K562 (cell line): ENCODE results near the gene UBE2A. TPM values are rescaled to one million over a fixed set of nuclear protein-coding genes. Genes with fewer than 3 reads are reported as not detected.

Source experiments
- ATAC-seq: fragments of 200-7000 bp; cut with Tn5 transposase; 3 replicates; pipeline ENCODE4 v1.9.1; 2020; ENCODE audit warnings: moderate library complexity
- BruUV-seq: library from RNA; stranded (reverse); fragments of 400-500 nt; replicated peaks from 2 replicates; lab custom pipeline; 2021; lab: Mats Ljungman, UMichigan
- CTCF ChIA-PET: fragments of 300-600 bp; formaldehyde crosslinking; extraction: SDS; loops from one replicate; lab custom pipeline; 2021; ENCODE audit warnings: low intra/inter-chr PET ratio; lab: Yijun Ruan, JAX
- POLR2A ChIA-PET: fragments of 300-600, 350-650 bp; sonication (Branson Sonifier 250); formaldehyde crosslinking; extraction: SDS; loops from one replicate; lab custom pipeline; 2021; ENCODE audit warnings: antibody characterized with exemption, inconsistent platforms; lab: Yijun Ruan, JAX
- DNase-seq, 4 experiments: peaks; one replicate each; pipeline versions ENCODE4 v3.0.0 to v3.0.0-alpha.2; 2011 to 2018; ENCODE audit warnings: low spot score in 3 of 4, mixed read lengths in 3 of 4; ENCODE audit errors: extremely low read depth in 1 of 4
- FAIRE-seq: peaks from 2 replicates; lab custom pipeline; 2011; peaks lifted over from hg19 to GRCh38; lab: Jason Lieb, UNC
- H2AFZ ChIP-seq: 2 replicates; pipeline ENCODE4 v1.6.0; 2011; ENCODE audit warnings: low read depth, low read length, control low read depth, inconsistent platforms
- H3K27ac ChIP-seq: fragments of 200-600 bp; 3 replicates; pipeline ENCODE4 v1.8.0; 2011; ENCODE audit warnings: low read depth, mild to moderate bottlenecking, control low read depth, inconsistent platforms, low read length, moderate library complexity, mixed read lengths; ENCODE audit errors: extremely low read depth
- H3K27me3 ChIP-seq, 2 experiments: fragments of 300-600 bp in 1 of 2; 2 replicates in 1 of 2; 3 replicates in 1 of 2; pipeline versions ENCODE4 v1.6.0 to v1.8.0; 2011; ENCODE audit warnings: inconsistent platforms in 2 of 2, low read length in 2 of 2, mild to moderate bottlenecking in 1 of 2, mixed read lengths in 1 of 2, moderate library complexity in 1 of 2; ENCODE audit not compliant: control insufficient read depth in 2 of 2, insufficient read depth in 2 of 2
- H3K36me3 ChIP-seq: fragments of 300-600 bp; 3 replicates; pipeline ENCODE4 v1.8.0; 2011; ENCODE audit warnings: mild to moderate bottlenecking, low read length, inconsistent platforms; ENCODE audit not compliant: control insufficient read depth, insufficient read depth
- H3K4me1 ChIP-seq, 2 experiments: fragments of 200-600 bp in 1 of 2; replicated peaks in 1 of 2; 2 replicates in 1 of 2; 3 replicates in 1 of 2; pipeline versions ENCODE4 v1.5.1 to v1.8.0; 2011; ENCODE audit warnings: inconsistent platforms in 2 of 2, low read length in 2 of 2, mild to moderate bottlenecking in 1 of 2, mixed read lengths in 1 of 2, moderate library complexity in 1 of 2; ENCODE audit not compliant: control insufficient read depth in 2 of 2, insufficient read depth in 2 of 2
- H3K4me2 ChIP-seq: 2 replicates; pipeline ENCODE4 v1.6.1; 2011; ENCODE audit warnings: low read length, control low read depth, inconsistent platforms, mixed read lengths; ENCODE audit not compliant: insufficient read depth
- H3K4me3 ChIP-seq: fragments of 200-600 bp; sonication (generic), shearing (Covaris generic); 2 replicates; pipeline ENCODE4 v1.5.1; 2016; ENCODE audit warnings: control low read depth, inconsistent platforms
- H3K79me2 ChIP-seq: fragments of 200-600 bp; 3 replicates; pipeline ENCODE4 v1.8.0; 2011; ENCODE audit warnings: low read length, inconsistent platforms; ENCODE audit not compliant: control insufficient read depth, insufficient read depth
- H3K9ac ChIP-seq, 2 experiments: 2 replicates each; pipeline versions ENCODE4 v1.6.0 to v1.6.1; 2011; ENCODE audit warnings: low read depth in 2 of 2, low read length in 2 of 2, control low read depth in 1 of 2, inconsistent platforms in 1 of 2, mild to moderate bottlenecking in 1 of 2, mixed read lengths in 1 of 2; ENCODE audit not compliant: insufficient read depth in 1 of 2
- H3K9me1 ChIP-seq: one replicate; pipeline ENCODE4 v1.6.0; 2011; ENCODE audit warnings: inconsistent platforms, mild to moderate bottlenecking, low read length, moderate library complexity; ENCODE audit not compliant: control insufficient read depth, insufficient read depth
- H3K9me3 ChIP-seq: replicated peaks from 2 replicates; pipeline ENCODE4 v1.5.1; 2011; ENCODE audit warnings: low read depth, low read length, inconsistent platforms; ENCODE audit not compliant: control insufficient read depth, insufficient read depth
- H4K20me1 ChIP-seq: replicated peaks from 2 replicates; pipeline ENCODE4 v1.6.1; 2011; ENCODE audit warnings: low read length, inconsistent platforms, mixed read lengths; ENCODE audit not compliant: control insufficient read depth, insufficient read depth
- ATF3 ChIP-seq, 2 experiments: fragments of 450-650 bp in 1 of 2; sonication (generic) in 1 of 2; formaldehyde crosslinking in 1 of 2; IDR thresholded peaks in 1 of 2; conservative IDR thresholded peaks in 1 of 2; 2 replicates each; pipeline versions ENCODE4 v1.6.1 to v1.8.1; 2016 to 2023; ENCODE audit warnings: mild to moderate bottlenecking in 2 of 2, moderate library complexity in 2 of 2, inconsistent platforms in 1 of 2, missing genetic modification reagents in 1 of 2
- MBD2 ChIP-seq: sonication (generic); IDR thresholded peaks from 2 replicates; pipeline ENCODE4 v1.6.1; 2016; ENCODE audit warnings: low read depth, borderline replicate concordance
- MCM5 ChIP-seq: fragments of 450-650 bp; IDR thresholded peaks from 2 replicates; pipeline ENCODE4 v1.6.1; 2016; ENCODE audit warnings: low read depth
- ZNF395 ChIP-seq: fragments of 200-800 bp; sonication (Bioruptor generic); IDR thresholded peaks from 2 replicates; pipeline ENCODE4 v1.6.1; 2017; ENCODE audit warnings: missing genetic modification characterization, missing compliant biosample characterization
- ZNF668 ChIP-seq: fragments of 250-450 bp; sonication (Bioruptor Pico); IDR thresholded peaks from 2 replicates; pipeline ENCODE4 v1.8.0; 2022; ENCODE audit warnings: mild to moderate bottlenecking, inconsistent platforms
- WGBS: fragments of 100-300 bp; shearing (Covaris generic); methylation state at CpG from one replicate; pipeline ENCODE4 v1.1.6; 2016; ENCODE audit warnings: low coverage, mixed read lengths; ENCODE audit not compliant: insufficient coverage; ENCODE audit errors: missing lambda C conversion rate; 5-methylcytosine and 5-hydroxymethylcytosine counted together
- in situ Hi-C: fragments of 300-500 bp; cut with MboI; formaldehyde crosslinking; loops from 4 replicates; pipeline ENCODE4 v1.15.0; 2018; ENCODE audit warnings: inconsistent platforms, mixed read lengths
- intact Hi-C: fragments of 100-400 bp; cut with micrococcal nuclease; formaldehyde crosslinking; loops from 2 replicates; pipeline ENCODE4 v1.14.2; 2022
- polyA plus RNA-seq, 8 experiments: library from polyadenylated mRNA; depleted of rRNA in 4 of 8; stranded (reverse) in 5 of 8; unstranded in 3 of 8; fragments of >200 nt; fragmentation: Nextera tagmentation in 2 of 8; fragmentation: Illumina TruSeq in 1 of 8; extraction: Ambion mirVana in 2 of 8; extraction: Trizol in 1 of 8; gene quantifications; 2 replicates each; pipeline versions ENCODE4 v1.2.1 to v1.2.3, GENCODE V29; 2011 to 2014; ENCODE audit warnings: inconsistent platforms in 1 of 8, missing spikeins in 1 of 8
- total RNA-seq, 7 experiments: library from RNA; depleted of rRNA in 6 of 7; stranded (reverse); fragments of >200 nt in 6 of 7; fragmentation: Illumina TruSeq in 2 of 7; extraction: Trizol in 2 of 7; gene quantifications; 2 replicates each; pipeline versions ENCODE4 v1.2.1 to v1.2.3, GENCODE V29; 2011 to 2021; ENCODE audit warnings: low replicate concordance in 1 of 7

The UBE2A gene
- total and polyA plus RNA-seq, 9 of the 15 experiments (the other 6 are each of a cell fraction or from before 2014, with no cell fraction given) = 21.6 to 87.6 (median 47.8) TPM

- TF ChIP-seq ATF3 (IDR thresholded peaks at IDR 0.05) = peak; percentile 41; the same call in 1 of the 2 replicates
- no peak for TF ChIP-seq ATF3 (CRISPR knock-in tag; conservative IDR thresholded peaks at IDR 0.05)
- TF ChIP-seq ZNF395 (CRISPR knock-in tag) = no peak
Measured at GRCh38 chrX:119614776-119615175, 40.4 kb downstream of the UBE2A start (continued).

GRCh38 chrX:119617517-119618164 is 43.3 kb downstream of the UBE2A start:
- H3K9me3 ChIP-seq = no peaks in the 10 kb centered on the region
- H3K36me3 ChIP-seq = no peaks in the 10 kb centered on the region
- no peaks in the 10 kb centered on the region for H4K20me1 ChIP-seq
- BruUV-seq = TSS peak; percentile 45
- ATAC-seq = no peak
- intact Hi-C loops (no loop called here), in situ Hi-C loops (no loop called here)
- H3K27me3 ChIP-seq = no peaks in the 10 kb centered on the region
- TF ChIP-seq MBD2 (no peak), ZNF668 (CRISPR knock-in tag) (no peak), MCM5 (no peak)
- FAIRE-seq = no peak
- DNase-seq = no peak
- no peak overlapping the region for H3K9ac ChIP-seq
- no peak overlapping the region for H3K4me3 ChIP-seq
- CTCF ChIA-PET = interaction anchor here (0.6 kb wide), 2 partner anchors 108 to 504 kb away, joined by 3 to 6 read pairs; no protein-coding TSS in a partner anchor
- H2AFZ ChIP-seq = no peak overlapping the region
- H3K27ac ChIP-seq = no peak overlapping the region
- no peaks in the 10 kb centered on the region for H3K9me1 ChIP-seq
- POLR2A ChIA-PET = interaction anchor here (0.6 to 1.0 kb wide), 2 partner anchors 43 to 57 kb away, joined by 5 read pairs; no protein-coding TSS in a partner anchor
- 51% methylated on average over 15 of the region's 15 CpGs for WGBS
- no peaks in the 10 kb centered on the region for H3K4me1 ChIP-seq
- no peaks in the 10 kb centered on the region for H3K79me2 ChIP-seq
- no peak overlapping the region for H3K4me2 ChIP-seq
